Neural crest cell (in vitro differentiated cells): ENCODE data around the gene ZSWIM8. TPM values are rescaled to one million over a fixed set of nuclear protein-coding genes. Genes with fewer than 3 reads are reported as not detected.

Experiments used
- DNase-seq: peaks from one replicate; pipeline ENCODE4 v3.0.0; 2021; ENCODE audit warnings: low read depth, mixed read lengths, low spot score
- H3K27ac Mint-ChIP-seq: one replicate; pipeline ENCODE4 v1.8.0; 2021; ENCODE audit warnings: mild to moderate bottlenecking, mixed read lengths; ENCODE audit not compliant: unreplicated experiment
- H3K27me3 Mint-ChIP-seq: 2 replicates; pipeline ENCODE4 v1.8.0; 2021; ENCODE audit warnings: low read depth, mild to moderate bottlenecking, mixed read lengths
- H3K36me3 Mint-ChIP-seq: 2 replicates; pipeline ENCODE4 v1.8.0; 2021; ENCODE audit warnings: low read depth, mild to moderate bottlenecking, mixed read lengths
- H3K4me1 Mint-ChIP-seq: 2 replicates; pipeline ENCODE4 v1.8.0; 2021; ENCODE audit warnings: mixed read lengths
- H3K4me3 Mint-ChIP-seq: one replicate; pipeline ENCODE4 v1.8.0; 2021; ENCODE audit warnings: mild to moderate bottlenecking, mixed read lengths
- H3K9me3 Mint-ChIP-seq: 2 replicates; pipeline ENCODE4 v1.8.0; 2021; ENCODE audit warnings: mixed read lengths
- total RNA-seq: library from RNA; stranded (reverse); gene quantifications from 2 replicates; pipeline ENCODE4 v1.2.1, GENCODE V29; 2021
- TF ChIP-seq, protein P1 (sequence below): fragments of 200-600 bp; sonication (generic); conservative IDR thresholded peaks from 2 replicates; pipeline ENCODE4 v1.5.0; 2021; ENCODE audit warnings: antibody characterized with exemption, mild to moderate bottlenecking

ZSWIM8 gene
- total RNA-seq, 1 donor from 2014 or later = 74.9 TPM

DNA sequence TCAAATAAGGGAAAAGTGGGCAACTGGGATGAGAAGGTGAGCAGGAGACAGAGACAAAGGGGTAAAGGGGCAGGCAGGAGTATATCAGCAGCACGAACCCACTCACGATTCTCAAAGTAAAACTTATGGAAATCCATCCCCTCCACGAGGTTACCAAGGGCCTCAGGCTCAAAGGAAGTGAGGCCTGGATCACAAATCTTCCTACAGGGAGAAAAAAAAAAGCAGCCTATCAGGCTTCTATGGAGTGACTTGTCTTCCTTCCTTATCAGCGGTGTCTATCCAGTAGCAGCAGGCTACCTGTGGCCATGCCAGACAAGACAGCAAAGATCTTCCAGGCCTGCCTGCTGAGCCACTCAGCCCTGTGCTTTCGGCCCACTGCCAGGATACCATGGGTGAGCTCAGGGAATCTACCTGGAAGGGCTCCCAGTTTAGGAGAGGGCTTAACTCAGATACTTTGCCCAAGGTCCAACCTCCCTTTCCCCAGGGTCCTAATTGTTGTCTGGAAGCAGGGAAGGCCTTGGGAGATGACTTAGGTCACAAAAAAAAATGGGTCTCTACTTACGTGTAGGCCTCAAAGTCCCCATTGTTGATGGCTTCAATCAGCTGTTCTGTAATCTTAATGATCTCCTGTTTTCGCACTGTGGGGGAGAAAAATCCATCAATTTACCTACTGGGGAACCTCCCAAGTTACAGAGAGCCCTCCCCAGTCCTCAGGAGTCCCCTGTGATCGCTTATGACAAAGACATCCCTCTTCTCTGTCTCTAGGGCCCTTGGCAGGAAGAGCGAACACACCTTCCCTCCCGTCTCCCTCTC, 31.7 kb downstream of the ZSWIM8 start:
- Mint-ChIP-seq H3K4me1 (peaks cover 4% of the 10 kb centered on the region), H3K36me3 (no peaks in the 10 kb centered on the region), H3K27ac (no peak overlapping the region), H3K9me3 (no peaks in the 10 kb centered on the region), H3K27me3 (no peaks in the 10 kb centered on the region), H3K4me3 (no peak overlapping the region)
- no peak for DNase-seq
- TF ChIP-seq, protein P1, sequence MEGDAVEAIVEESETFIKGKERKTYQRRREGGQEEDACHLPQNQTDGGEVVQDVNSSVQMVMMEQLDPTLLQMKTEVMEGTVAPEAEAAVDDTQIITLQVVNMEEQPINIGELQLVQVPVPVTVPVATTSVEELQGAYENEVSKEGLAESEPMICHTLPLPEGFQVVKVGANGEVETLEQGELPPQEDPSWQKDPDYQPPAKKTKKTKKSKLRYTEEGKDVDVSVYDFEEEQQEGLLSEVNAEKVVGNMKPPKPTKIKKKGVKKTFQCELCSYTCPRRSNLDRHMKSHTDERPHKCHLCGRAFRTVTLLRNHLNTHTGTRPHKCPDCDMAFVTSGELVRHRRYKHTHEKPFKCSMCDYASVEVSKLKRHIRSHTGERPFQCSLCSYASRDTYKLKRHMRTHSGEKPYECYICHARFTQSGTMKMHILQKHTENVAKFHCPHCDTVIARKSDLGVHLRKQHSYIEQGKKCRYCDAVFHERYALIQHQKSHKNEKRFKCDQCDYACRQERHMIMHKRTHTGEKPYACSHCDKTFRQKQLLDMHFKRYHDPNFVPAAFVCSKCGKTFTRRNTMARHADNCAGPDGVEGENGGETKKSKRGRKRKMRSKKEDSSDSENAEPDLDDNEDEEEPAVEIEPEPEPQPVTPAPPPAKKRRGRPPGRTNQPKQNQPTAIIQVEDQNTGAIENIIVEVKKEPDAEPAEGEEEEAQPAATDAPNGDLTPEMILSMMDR = no peak

DNA sequence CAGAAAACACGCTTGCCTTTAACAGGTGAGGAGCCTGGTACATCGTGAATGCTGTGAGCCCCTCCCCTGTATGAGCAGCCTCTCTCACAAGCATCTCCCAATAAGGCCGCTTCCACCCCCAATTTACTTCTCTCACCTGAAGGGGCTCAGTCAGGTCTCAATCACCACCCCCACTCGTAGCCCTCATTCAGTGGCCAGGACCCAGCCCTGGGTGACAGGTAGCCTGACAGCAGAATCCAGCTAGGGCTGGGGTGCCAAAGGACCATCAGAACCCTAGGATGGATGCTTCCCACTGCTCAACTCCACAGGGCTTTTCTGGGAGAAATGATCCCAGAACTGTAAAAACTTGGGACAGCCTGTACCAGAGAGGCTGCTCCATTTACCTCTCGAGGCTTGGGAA, 32.4 kb downstream of the ZSWIM8 start:
- Mint-ChIP-seq H3K36me3 (peaks cover 3% of the 10 kb centered on the region), H3K4me3 (no peak overlapping the region), H3K27ac (no peak overlapping the region), H3K27me3 (no peaks in the 10 kb centered on the region), H3K9me3 (no peaks in the 10 kb centered on the region), H3K4me1 (no peaks in the 10 kb centered on the region)
- DNase-seq = no peak
- TF ChIP-seq, protein P1 = no peak

DNA sequence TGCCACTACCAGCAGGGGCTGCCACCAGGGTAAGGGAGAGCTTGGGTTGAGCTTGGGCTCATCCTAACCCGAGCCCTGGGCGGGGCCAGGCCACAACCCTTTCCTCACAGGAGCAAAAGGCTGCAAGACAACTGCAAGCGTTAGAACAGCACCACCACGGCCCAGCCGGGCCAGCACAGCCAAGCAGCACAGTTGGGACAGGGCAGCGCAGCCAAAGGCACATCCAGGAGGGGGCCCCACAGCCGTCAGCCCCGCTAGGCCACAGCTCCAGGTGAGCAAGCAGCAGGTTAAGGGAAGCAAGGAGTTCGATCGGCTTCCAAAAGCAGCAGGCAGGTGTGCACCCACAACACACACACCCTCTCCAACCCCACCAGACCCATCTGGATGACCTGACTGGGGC, 33.0 kb downstream of the ZSWIM8 start:
- H3K27ac Mint-ChIP-seq = no peak overlapping the region
- H3K4me3 Mint-ChIP-seq = no peak overlapping the region
- H3K9me3 Mint-ChIP-seq = no peaks in the 10 kb centered on the region
- no peaks in the 10 kb centered on the region for H3K4me1 Mint-ChIP-seq
- TF ChIP-seq, protein P1 = no peak
- DNase-seq = no peak
- peaks cover 3% of the 10 kb centered on the region for H3K36me3 Mint-ChIP-seq
- no peaks in the 10 kb centered on the region for H3K27me3 Mint-ChIP-seq

DNA sequence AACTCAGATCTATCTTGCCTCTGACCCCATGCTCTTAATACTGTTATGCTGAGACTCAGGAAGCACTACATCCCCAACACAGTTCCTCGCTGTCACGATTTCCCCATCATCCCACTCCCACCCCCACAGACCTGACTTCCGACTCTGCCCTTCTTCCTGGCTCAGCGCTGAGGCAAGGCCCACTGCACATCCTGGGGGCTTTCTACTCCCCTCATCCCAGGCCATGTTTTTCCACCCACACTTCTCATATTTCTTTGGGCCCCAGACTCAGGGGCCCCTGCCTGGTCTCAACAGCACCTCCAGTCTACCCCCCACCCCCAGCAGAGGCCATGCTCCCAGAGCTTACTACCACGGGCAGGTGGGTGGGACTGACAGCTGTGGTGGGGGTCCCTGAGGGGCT, 33.7 kb downstream of the ZSWIM8 start:
- no peaks in the 10 kb centered on the region for H3K9me3 Mint-ChIP-seq
- DNase-seq = no peak
- no peaks in the 10 kb centered on the region for H3K27me3 Mint-ChIP-seq
- no peak overlapping the region for H3K4me3 Mint-ChIP-seq
- TF ChIP-seq, protein P1 = no peak
- no peak overlapping the region for H3K27ac Mint-ChIP-seq
- H3K36me3 Mint-ChIP-seq = peaks cover 3% of the 10 kb centered on the region
- no peaks in the 10 kb centered on the region for H3K4me1 Mint-ChIP-seq

DNA sequence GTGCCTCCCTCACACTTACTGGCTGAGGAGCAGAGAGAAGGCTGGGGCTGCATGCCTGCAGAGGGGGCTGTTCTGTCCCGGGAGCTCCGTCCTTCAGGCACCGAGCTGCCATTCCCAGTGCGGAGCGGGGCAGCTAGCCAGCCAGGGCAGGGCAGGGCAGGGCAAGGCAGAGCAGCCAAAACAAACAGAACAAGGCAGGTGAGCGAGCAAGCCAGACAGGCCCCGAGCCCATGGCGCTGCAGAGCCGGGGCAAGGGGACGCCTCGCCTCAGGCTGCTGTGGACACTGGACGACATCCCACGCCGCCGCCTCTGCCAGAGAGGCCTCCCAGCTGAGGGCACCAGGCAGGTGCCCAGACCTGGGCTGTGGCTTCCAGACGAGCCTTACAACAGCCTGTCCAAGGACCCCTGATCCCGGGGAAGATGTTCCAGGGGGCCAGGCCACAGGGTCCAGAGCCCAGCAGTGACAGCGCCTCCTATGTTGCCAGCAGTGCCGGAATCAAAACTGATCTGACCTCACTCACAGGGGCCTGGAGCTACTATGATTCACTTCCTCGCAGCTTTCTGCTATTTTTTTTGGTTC, 34.2 kb downstream of the ZSWIM8 start:
- H3K4me3 Mint-ChIP-seq = no peak overlapping the region
- no peaks in the 10 kb centered on the region for H3K4me1 Mint-ChIP-seq
- H3K27me3 Mint-ChIP-seq = no peaks in the 10 kb centered on the region
- H3K36me3 Mint-ChIP-seq = peaks cover 3% of the 10 kb centered on the region
- H3K27ac Mint-ChIP-seq = no peak overlapping the region
- no peak for DNase-seq
- TF ChIP-seq, protein P1 = no peak
- H3K9me3 Mint-ChIP-seq = no peaks in the 10 kb centered on the region
